Measurements from ENCODE around the gene MBP. TPM values are rescaled to one million over a fixed set of nuclear protein-coding genes. Genes with fewer than 3 reads are reported as not detected.

Gene MBP
- total RNA-seq, 1 donor from 2014 or later = 14.5 TPM

GRCh38 chr18:77074431-77074830, 58.2 kb downstream of the MBP start:
- TF ChIP-seq CTCF (conservative IDR thresholded peaks at IDR 0.05) = no peak
- H3K4me1 Mint-ChIP-seq (ENCODE audit: unreplicated experiment) = peaks cover 12% of the 10 kb centered on the region
- no peak for DNase-seq (ENCODE audit: extremely low spot score, unreplicated experiment)

GRCh38 chr18:77073336-77074093, 59.1 kb downstream of the MBP start:
- Mint-ChIP-seq H3K36me3 (no peaks in the 10 kb centered on the region), H3K4me1 (ENCODE audit: unreplicated experiment) (peaks cover 21% of the 10 kb centered on the region), H3K27me3 (no peaks in the 10 kb centered on the region), H3K9me3 (peaks cover 3% of the 10 kb centered on the region), H3K27ac (peak overlapping the region; percentile 4), H3K4me3 (no peak overlapping the region)
- DNase-seq (ENCODE audit: extremely low spot score, unreplicated experiment) = no peak
- no peak for TF ChIP-seq CTCF (conservative IDR thresholded peaks at IDR 0.05)

More at GRCh38 chr18:77074431-77074830, 58.2 kb downstream of the MBP start:
- Mint-ChIP-seq H3K36me3 (no peaks in the 10 kb centered on the region), H3K4me3 (no peak overlapping the region), H3K9me3 (peaks cover 3% of the 10 kb centered on the region), H3K27me3 (no peaks in the 10 kb centered on the region), H3K27ac (no peak overlapping the region)

- H3K27ac Mint-ChIP-seq = peak overlapping the region; percentile 80
- H3K4me1 Mint-ChIP-seq (ENCODE audit: unreplicated experiment) = peaks cover 23% of the 10 kb centered on the region
- H3K4me3 Mint-ChIP-seq = no peak overlapping the region
- no peaks in the 10 kb centered on the region for H3K9me3 Mint-ChIP-seq
- TF ChIP-seq CTCF (conservative IDR thresholded peaks at IDR 0.05) = no peak
- no peaks in the 10 kb centered on the region for H3K36me3 Mint-ChIP-seq
- no peak for DNase-seq (ENCODE audit: extremely low spot score, unreplicated experiment)
- H3K27me3 Mint-ChIP-seq = no peaks in the 10 kb centered on the region
These were observed 60.0 kb downstream of the MBP start for GRCh38 chr18:77072566-77072965.

- no peaks in the 10 kb centered on the region for H3K27me3 Mint-ChIP-seq
- no peak for DNase-seq (ENCODE audit: extremely low spot score, unreplicated experiment)
- no peaks in the 10 kb centered on the region for H3K36me3 Mint-ChIP-seq
- H3K4me3 Mint-ChIP-seq = no peak overlapping the region
- no peaks in the 10 kb centered on the region for H3K9me3 Mint-ChIP-seq
- H3K27ac Mint-ChIP-seq = peak overlapping the region; percentile 80
- no peak for TF ChIP-seq CTCF (conservative IDR thresholded peaks at IDR 0.05)
- H3K4me1 Mint-ChIP-seq (ENCODE audit: unreplicated experiment) = peaks cover 24% of the 10 kb centered on the region
These were observed 60.8 kb downstream of the MBP start for GRCh38 chr18:77071711-77072292.

GRCh38 chr18:77071061-77071460, 61.5 kb downstream of the MBP start:
- peak overlapping the region; percentile 17 for H3K4me3 Mint-ChIP-seq
- no peak for TF ChIP-seq CTCF (conservative IDR thresholded peaks at IDR 0.05)
- H3K36me3 Mint-ChIP-seq = no peaks in the 10 kb centered on the region
- no peaks in the 10 kb centered on the region for H3K27me3 Mint-ChIP-seq
- H3K9me3 Mint-ChIP-seq = no peaks in the 10 kb centered on the region
- peak overlapping the region; percentile 80 for H3K27ac Mint-ChIP-seq
- DNase-seq (ENCODE audit: extremely low spot score, unreplicated experiment) = no peak
- H3K4me1 Mint-ChIP-seq (ENCODE audit: unreplicated experiment) = peaks cover 31% of the 10 kb centered on the region
